Activated CD8-positive, alpha-beta T cell treated with anti-CD3 and anti-CD28 coated beads for 36 hours (primary cell): ENCODE results near the gene GPC6. TPM values are rescaled to one million over a fixed set of nuclear protein-coding genes. Genes with fewer than 3 reads are reported as not detected.
A peak's percentile ranks its signal among the peaks of the same experiment; 100 is the strongest.

Experiments used
- ATAC-seq: fragments of 200-7000 bp; cut with Tn5 transposase; one replicate; pipeline ENCODE4 v1.10.0; 2021; ENCODE audit warnings: mild to moderate bottlenecking, moderate library complexity
- CTCF ChIA-PET: fragments of 350-600 bp; sonication (Branson Sonifier 250); formaldehyde crosslinking; loops from one replicate; lab custom pipeline; 2021; ENCODE audit warnings: antibody characterized with exemption; lab: Charles Lee
- POLR2A ChIA-PET: fragments of 350-600 bp; sonication (Branson Sonifier 250); formaldehyde crosslinking; loops from one replicate; lab custom pipeline; 2021; ENCODE audit warnings: antibody characterized with exemption; lab: Charles Lee
- DNase-seq: peaks from one replicate; pipeline ENCODE4 v3.0.0-alpha.2; 2020
- H3K27ac Mint-ChIP-seq: one replicate; pipeline ENCODE4 v1.8.0; 2021; ENCODE audit warnings: mild to moderate bottlenecking, mixed read lengths
- H3K27me3 Mint-ChIP-seq: one replicate; pipeline ENCODE4 v1.8.0; 2021; ENCODE audit warnings: mixed read lengths
- H3K36me3 Mint-ChIP-seq: one replicate; pipeline ENCODE4 v1.8.0; 2021; ENCODE audit warnings: low read depth, mixed read lengths
- H3K4me1 Mint-ChIP-seq: one replicate; pipeline ENCODE4 v1.8.0; 2021; ENCODE audit warnings: low read depth, mixed read lengths
- H3K4me3 Mint-ChIP-seq: one replicate; pipeline ENCODE4 v1.8.0; 2021; ENCODE audit warnings: mild to moderate bottlenecking, moderate library complexity, mixed read lengths
- H3K9me3 Mint-ChIP-seq: one replicate; pipeline ENCODE4 v1.8.0; 2021; ENCODE audit warnings: mixed read lengths
- CTCF ChIP-seq: fragments of 200-600 bp; IDR thresholded peaks from one replicate; pipeline ENCODE4 v1.8.0; 2022; ENCODE audit warnings: antibody characterized with exemption, mild to moderate bottlenecking
- intact Hi-C: fragments of 100-400 bp; cut with micrococcal nuclease; formaldehyde crosslinking; loops from one replicate; pipeline ENCODE4 v1.10.0; 2022
- total RNA-seq, 2 experiments: library from RNA; stranded (reverse); gene quantifications; one replicate each; pipeline ENCODE4 v1.2.3, GENCODE V29; 2021

The GPC6 gene
- total RNA-seq, 2 experiments from 2014 or later: not detected

DNA sequence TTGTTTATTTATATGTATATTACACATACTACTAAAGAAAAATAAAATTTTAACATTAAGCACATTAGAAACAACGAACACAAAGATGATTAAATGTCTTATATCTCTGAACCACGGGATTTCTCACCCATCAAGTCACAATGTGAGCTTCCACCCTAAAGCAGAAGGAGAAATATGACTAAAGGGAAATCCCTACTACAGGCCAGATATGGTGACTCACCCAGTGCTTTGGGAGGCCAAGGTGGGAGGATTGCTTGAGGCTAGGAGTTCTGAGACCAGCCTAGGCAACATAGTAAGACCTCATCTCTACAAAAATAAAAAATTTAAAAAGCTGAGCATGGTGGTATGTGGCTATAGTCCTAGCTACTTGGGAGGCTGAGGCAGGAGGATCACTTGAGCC is 1228.3 kb downstream of the GPC6 start:
- no peak for TF ChIP-seq CTCF
- CTCF ChIA-PET: no interaction called here
- Mint-ChIP-seq H3K36me3 (no peaks in the 10 kb centered on the region), H3K4me1 (no peaks in the 10 kb centered on the region), H3K27ac (no peak overlapping the region), H3K27me3 (no peaks in the 10 kb centered on the region), H3K9me3 (peaks cover 2% of the 10 kb centered on the region), H3K4me3 (no peak overlapping the region)
- ATAC-seq (peak; percentile 82), DNase-seq (peak; percentile 38)
- intact Hi-C loops: no loop called here
- POLR2A ChIA-PET: no interaction called here

- CTCF ChIA-PET: no interaction called here
- POLR2A ChIA-PET: no interaction called here
- no peak for TF ChIP-seq CTCF
- DNase-seq (no peak), ATAC-seq (no peak)
- H3K9me3 Mint-ChIP-seq: no peaks in the 10 kb centered on the region
- H3K4me1 Mint-ChIP-seq: no peaks in the 10 kb centered on the region
- intact Hi-C loops: no loop called here
- no peaks in the 10 kb centered on the region for H3K27me3 Mint-ChIP-seq
- no peak overlapping the region for H3K4me3 Mint-ChIP-seq
- no peaks in the 10 kb centered on the region for H3K36me3 Mint-ChIP-seq
- no peak overlapping the region for H3K27ac Mint-ChIP-seq
Observed at GRCh38 chr13:94455414-94455813, 1228.8 kb downstream of the GPC6 start.
